ENCODE measurements around the gene PDCD6IP.
"Not testable (repeated sequence)": the region's sequence is repeated elsewhere in the genome, so short reads cannot be mapped to it uniquely, and the experiment has no call there.

Gene PDCD6IP

DNA sequence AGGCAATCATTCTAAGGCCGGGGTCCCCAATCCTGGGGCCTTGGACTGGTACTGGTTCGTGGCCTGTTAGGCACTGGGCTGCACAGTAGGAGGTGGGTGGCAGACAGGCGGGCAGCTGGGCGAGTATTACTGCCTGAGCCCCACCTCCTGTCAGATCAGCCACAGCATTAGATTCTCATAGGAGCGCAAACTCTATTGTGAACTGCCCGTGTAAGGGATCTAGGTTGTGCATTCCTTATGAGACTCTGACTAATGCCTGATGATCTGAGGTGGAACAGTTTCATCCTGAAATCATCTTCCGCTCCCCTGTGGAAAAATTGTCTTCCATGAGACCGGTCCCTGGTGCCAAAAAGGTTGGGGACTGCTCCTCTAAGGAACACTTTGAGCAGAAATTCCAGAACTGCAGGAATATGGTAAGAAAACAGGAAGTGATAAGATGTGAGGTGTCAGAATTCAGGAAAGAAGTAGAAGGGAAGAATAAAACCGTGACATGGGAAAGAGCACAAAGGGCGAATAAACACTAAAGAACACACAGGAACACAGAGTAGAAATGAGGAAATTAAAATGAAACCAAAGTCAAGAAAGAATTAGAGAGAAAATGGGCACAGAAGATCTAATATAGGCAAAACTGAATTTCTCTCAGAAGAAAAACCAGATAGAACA, 57.6 kb downstream of the PDCD6IP start:
- DNase-seq = no peak

DNA sequence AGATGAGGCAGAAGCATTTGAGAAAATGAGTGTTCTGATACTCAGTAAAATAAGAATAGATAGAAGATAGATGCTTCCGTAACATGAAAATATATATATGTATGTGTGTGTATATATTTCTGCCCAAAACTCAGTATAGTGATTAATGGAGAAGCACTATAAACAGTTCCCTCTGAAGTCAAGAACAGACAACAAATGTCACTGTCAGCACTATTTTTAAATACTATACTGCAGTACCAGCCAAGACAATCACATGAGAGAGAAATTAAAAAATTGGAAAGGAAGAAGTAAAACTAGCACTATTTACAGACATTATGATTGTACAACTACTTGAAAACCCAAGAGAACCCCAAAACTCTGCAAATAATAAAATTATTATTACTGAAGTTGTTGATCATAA, 59.3 kb downstream of the PDCD6IP start:
- not testable (repeated sequence) for DNase-seq

DNA sequence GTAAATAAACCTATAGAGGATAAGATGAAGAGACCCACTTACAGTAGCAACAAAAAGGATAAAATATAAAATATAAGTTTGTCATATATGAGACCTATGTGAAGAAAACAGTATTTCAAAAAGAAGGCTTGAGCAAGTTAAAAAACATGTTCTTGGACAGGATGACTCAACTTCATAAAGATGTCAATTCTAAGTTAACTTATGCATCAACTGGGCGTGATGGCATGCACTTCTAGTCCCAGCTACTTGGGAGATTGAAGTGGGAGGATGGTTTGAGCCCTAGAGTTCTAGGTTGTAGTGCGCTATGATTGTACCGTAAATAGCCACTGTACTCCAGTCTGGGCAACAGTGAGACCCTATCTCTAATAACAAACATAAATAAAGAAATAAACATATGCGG, 59.7 kb downstream of the PDCD6IP start:
- no peak for DNase-seq

DNA sequence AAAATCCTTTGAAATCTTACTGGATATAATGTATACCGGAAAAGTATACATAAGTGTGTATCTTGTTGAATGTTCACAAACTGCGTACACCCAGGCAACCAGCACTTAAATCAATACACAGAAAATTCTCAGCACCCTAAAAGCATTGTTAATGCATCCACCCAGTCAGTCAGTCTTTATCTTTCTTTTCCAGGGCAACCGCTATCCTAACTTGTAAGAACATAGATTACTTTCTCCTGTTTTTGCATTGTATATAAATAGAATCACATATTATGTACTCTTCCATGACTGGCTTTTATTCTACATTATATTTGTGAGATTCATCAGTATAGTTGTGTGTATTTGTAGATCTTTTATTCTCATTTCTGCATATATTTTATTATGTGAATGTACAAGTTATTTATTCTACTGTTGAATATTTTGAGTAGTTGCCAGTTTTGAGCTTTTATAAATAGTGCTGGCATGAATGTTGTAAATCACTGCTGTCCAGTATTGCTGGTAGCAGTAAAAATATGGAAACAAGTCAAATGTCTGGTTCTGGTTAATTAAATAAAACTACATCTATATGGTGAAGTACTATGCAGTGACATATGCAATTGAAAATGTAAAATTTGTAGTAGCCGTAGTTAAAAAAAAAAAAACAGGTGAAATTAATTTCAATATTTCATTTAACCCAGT, 62.1 kb downstream of the PDCD6IP start:
- DNase-seq = no peak

DNA sequence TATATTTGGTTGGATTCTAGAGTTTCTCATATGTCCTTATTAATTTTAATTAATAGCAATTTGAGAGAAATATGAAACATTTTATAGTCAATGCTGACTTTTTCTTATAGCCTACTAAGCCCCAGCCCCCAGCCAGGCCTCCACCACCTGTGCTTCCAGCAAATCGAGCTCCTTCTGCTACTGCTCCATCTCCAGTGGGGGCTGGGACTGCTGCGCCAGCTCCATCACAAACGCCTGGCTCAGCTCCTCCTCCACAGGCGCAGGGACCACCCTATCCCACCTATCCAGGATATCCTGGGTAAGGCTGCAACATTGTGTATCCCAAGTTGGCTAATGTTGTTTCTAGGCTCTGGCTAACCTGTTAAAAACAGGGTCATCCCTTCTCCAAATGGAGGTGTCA, 66.7 kb downstream of the PDCD6IP start:
- DNase-seq = no peak

DNA sequence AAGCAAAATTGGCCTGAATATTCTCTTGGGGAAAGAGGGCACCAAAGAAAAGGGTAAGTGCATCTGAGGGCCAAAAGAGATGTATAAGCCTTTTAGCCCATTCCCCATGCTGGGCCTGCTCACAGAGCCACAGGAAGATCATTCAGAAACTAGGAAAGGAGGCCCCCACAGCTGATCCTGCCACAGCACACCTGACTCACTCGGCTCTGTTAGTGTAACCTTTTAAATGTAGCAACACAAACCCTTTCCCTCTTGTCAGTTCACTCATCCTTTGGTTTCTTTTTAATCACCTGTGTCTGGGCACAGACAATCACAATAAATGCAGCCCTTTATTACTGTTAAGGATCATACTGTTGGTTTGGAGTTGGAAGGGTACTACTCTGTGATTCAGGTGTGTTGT, 69.9 kb downstream of the PDCD6IP start:
- DNase-seq = no peak

DNA sequence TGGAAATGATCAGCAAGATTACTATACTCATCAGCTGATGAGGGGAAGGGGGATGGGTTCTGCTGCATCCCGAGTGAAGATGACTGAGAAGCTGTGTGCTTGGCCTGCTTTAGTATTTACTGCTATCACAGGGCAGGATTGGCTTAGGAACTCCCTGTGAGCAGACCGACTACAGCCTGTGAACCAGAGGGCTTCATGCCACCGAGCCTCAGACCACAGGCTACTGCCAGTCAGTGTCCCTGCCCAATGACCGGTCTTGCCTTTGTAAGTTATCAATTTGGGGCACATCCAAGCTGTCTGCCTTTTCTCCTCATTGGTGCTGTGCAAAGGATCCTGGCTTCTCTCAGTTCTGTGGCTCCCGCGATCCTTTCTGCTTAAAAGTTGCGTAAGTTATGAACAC, 71.5 kb downstream of the PDCD6IP start:
- no peak for DNase-seq

DNA sequence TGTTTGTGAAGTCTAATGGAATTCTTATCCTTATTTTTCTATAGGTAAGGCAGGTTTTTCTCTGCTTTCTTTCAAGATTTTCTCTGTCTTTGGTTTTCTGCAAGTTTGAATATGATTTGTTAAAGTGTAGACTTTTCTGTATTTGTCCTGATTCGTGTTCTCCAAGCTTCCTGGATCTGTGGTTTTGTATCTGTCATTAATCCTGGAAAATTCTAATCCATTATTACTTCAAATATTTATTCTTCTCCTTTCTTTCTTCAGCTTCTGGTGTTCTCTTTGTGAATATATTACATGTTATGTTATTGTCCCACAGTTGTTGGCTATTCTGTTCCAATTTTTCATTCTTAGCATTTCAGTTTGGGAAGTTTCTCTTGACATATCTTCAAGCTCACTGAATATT, 76.4 kb downstream of the PDCD6IP start:
- DNase-seq = no peak

DNA sequence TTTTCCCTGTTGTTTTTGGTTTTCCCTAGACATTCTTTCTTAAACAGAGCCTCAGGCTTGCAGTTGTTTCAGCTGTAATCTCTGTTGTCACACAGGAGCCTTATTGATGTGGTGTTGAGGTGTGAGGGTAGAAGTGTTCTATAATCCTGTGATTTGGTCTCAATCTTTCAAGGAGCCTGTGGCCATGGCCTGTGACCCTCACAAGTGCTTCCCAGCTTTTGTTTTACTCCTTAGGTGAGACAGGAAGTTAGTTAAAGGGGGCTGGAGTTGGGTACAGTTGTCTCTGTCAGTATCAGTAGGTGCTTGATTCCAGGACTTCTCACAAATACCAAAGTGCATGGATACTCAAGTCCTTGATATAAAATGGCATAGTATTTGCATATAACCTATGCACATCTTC, 77.2 kb downstream of the PDCD6IP start:
- no peak for DNase-seq

DNA sequence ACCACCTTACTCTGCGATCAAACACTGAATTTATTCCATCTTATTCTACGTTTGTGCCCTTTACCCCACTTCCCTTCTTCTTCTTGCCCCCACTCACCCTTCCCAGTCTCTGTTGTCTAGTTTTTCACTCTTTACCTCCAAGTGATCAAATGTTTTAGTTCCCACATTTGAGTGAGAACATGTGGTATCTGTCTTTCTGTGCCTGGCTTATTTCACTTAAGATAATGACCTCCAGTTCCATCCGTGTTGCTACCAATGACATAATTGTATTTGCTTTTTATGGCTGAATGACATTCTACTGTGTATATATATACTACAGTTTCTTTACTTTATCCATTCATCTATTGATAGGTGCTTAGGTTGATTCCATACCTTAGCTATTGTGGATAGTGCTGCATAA, 78.8 kb downstream of the PDCD6IP start:
- DNase-seq = no peak

DNA sequence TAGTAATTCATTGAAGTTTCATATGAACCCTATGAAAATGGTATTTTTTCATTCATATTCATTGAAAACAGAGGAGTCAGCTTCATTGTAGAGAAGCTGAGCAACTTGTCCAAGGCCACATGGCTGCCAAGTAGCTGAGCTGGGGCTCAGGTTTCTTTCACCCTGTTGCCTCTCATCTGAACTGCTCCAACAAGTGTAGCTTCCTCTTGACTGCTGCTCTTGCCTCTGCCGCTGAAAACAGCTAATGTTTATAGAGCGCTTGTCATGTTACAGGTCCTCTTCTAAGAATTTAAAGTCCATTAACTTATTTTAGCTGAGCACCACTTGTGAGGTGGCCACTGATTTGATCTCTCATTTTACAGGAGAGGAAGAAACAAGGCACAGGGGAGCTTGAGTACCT, 81.1 kb downstream of the PDCD6IP start:
- no peak for DNase-seq

DNA sequence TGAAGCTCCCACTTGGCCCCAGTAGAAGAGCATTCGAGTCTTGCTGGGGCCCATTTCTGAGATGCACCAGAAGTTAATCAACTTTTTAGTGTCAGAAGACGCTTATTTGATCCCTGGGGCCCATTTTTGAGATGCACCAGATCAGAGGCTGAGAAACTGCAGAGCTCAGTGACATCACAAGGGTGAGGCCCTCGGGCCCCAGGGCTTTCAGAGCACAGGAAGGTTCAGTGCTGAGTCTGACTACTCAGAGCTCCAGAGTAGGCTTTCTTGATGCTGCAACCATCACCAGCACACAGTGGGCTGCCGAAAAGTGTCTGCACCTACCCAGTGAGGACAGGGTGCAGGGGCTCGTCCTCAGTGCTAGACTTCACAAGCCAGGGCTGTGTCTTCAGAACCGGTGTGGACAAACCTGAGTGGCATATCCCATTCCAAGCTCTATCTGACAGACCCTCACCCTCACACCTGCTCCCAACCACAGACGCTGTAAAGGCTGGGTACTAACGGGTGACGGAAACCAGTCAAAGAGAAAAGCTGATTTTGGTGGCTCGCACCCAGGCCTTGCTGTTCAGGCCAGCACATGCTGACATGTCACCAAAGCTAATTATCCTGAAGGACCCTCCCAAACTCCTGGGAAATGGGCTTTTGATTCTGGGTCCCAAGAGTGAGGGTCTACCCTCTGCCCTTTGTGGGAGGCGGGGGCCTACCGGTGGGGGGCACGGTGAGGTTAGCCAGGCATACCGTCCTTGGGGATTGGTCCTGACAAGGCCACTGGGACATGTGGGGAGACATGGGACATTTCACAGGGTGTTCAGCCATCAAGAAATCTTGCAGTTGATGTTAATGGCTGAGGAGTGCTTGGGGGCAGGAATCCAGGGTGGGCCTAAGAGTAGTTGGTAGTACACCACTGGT, 83.0 kb downstream of the PDCD6IP start:
- no peak for DNase-seq

DNA sequence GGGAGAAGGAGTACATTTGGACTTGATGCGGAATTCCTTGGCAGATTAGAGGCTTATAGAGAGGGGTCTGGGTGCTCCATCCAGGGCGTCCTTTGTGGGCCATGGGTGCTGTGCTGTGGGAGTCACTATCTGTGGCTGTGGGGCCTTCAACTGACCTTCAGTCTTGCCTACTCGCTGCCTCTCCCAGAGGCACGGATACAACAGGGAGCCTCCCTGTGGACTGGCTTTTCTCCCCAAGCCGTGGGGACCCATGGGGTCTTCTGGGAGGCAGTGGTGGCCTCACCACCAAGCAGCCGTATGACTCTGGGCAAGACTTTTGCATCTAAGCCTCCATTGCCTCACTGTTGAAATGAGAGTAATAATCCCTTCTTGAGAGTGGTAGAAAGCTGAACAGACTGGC, 83.9 kb downstream of the PDCD6IP start:
- DNase-seq = no peak

DNA sequence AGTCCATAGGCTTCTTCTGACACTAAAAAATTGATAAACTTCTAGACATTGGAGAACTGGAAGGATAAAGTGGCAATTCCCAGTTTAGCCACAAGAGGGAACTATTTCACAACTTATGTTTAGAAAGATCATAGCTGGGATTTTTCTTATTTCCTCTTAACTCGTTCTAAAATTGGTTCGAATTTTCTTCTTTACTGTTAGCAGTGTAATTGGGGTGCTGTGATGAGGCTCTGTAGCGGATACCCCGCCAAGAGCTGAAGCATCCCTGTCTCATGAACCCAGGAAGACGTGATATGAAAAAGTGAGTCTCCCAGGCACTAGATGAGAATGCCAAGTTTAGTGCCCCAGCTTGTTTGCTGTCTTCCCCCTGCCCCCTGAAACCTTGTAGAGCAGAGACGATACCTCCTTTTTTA, 85.1 kb downstream of the PDCD6IP start:
- peak; percentile 40 for DNase-seq

DNA sequence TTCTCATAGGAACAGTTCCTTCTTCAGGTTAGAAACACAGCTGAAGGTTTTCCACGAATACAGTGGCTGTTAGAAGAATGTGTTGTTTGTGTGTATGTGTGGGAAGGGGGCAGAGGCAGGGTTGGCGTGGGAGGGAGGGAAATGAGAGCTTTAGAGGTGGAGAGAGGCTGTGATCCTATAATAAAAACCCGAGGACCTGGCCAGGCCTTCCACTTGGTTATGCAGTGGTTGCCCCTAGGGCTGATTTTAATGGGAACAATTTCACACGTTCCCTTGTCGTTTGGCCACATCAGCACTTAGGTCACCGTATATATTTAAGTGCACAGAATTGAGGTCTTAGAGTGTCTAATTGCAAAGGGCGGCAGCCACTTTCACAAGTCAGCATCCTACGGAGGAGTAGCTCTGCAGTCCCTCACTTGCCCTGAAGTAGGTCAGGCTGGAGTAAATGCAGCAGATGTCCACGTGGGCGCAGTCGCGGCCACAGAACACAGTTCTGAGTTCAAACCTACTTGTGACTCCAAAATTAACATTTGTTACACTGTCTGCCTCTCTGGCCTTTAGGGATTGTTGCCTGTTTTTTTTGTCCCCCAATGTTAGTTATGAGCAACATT, 85.6 kb downstream of the PDCD6IP start:
- no peak for DNase-seq

DNA sequence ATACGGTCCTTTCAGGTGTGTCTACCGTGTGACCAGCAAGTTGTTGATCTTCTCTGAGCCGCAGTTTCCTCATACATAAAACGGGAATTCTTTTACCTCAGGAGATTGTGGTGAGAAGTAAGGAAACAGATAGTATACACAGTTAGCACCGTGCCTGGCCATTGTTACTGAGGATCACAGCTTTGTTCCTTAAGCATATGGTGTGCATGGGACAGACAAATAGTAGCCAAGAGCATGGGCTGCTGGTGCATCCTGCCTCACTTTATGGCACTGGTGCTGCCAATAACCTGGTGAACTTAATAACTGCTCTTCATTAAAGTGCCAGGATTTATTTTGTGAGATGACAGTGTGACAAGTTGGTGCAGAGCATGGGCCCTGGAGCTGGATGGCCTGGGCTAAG, 86.3 kb downstream of the PDCD6IP start:
- DNase-seq = no peak

DNA sequence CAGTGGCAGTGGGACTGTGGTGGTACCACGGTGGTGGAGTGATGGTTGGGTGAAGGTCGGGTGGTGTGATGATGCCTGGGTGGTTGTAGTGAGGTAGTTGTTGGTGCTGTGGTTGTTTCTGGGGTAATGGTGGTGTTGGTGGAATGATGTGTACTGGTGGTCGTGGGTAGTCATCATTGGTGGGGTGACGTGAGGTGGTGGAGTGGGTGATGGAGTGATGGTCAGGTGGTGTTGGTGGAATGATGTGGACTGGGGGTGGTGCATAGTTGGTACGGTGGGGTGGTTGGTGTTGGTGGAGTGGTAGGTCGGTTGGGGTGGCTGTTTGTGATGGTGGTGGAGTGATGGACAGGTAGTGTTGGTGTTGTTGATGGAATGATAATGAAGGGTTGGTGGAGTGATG, 87.1 kb downstream of the PDCD6IP start:
- no peak for DNase-seq

DNA sequence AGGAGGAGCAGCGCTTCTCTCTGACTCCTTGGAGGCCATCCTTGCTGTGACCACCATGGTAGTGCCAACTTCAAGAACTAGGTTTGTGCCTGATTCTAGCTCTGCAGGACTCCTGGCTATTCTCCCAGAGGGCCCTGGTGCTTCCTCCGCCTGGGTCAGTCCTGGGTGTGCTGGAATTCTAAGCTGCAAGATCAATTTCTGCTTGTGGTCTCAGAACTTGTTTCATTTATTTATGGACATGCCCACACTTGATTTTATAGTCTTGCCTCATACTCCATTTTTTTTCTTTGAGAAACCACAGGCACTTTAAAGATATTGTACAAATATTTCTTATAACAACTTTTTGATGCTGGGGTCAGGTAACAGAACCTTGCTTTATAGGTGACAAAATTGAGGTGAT, 87.6 kb downstream of the PDCD6IP start:
- DNase-seq = no peak

DNA sequence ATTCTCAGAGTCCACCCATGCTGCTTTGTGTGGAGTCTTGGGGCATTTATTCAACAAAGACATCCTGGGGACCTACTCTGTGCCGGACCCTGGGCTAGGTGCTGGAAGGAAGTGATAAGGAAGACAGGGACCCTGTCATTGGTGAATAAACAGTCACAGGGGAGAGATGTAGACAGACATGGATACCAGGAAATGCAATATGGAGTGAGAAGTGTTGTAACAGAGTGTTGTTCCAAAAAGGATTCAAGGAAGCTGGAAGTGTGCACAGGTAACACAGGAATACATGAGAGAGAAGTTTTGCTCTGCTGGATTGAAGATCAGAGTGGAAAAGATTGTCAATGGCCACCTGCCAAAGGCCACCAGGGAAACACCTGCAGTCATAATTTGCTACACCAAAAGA, 89.0 kb downstream of the PDCD6IP start:
- DNase-seq = no peak

DNA sequence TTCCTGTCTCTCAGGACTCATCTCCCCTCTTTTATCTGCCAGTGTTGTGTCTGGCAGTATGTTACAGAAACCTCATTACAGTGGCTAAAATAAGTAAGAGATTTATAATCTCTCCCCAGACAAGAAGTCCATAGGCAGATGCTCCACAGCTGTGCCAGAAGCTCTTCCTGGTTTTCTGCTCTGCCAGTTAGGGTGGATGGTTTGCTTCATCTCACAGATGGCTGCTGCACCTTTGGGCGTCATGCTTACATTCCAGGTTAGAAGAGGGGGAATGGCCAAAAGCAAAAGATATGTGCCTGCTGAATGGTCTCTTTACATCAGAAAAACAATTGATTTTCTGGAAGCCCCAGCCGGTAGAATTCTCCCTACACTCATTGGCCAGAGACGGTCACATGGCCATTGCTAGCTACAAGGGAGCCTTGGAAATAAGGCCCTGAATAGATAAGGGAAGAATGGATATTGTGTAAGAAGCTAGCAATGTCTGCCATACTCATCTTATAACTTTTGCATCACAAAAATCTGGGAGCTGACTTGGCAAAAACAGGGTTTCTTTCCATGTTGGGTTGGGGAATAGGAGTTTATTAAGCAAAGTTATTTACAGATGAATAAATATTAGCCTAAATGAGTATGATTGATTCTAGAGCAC, 91.1 kb downstream of the PDCD6IP start:
- DNase-seq = no peak

DNA sequence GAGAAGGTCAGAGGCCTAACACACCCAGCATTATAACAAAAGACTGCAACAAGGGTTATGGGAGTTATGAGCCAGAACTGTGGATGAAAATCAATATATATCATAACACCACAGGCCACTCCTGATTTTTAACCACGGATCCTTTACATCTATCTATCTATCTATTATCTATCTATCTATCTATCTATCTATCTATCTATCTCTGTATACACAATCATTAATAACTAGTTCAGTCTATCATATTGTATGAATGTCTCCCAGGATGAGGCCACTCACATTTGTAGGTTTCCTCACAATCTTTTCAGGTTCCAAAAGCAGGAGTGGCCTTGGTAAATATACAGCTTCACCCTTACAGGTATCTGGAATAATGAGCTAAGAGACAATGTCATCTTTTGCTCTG, 94.2 kb downstream of the PDCD6IP start:
- no peak for DNase-seq

DNA sequence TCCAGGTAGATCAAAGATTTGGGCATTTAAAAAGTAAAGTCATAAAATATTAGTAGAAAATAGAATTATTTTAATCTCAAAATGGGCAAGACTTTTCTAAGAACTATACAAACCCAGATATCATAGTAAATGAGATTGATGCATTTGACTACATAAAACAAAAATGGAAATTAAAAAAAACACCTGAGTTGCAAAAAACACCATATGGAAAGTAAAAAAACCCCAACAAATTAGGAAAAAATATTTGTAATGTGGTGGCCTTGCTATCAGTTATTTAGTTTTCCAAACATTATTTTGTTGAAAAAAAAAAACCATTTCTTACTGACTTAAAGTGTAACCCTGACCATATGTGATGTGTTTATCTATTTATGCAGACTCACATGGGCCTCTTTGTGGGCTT, 97.2 kb downstream of the PDCD6IP start:
- DNase-seq = no peak

DNA sequence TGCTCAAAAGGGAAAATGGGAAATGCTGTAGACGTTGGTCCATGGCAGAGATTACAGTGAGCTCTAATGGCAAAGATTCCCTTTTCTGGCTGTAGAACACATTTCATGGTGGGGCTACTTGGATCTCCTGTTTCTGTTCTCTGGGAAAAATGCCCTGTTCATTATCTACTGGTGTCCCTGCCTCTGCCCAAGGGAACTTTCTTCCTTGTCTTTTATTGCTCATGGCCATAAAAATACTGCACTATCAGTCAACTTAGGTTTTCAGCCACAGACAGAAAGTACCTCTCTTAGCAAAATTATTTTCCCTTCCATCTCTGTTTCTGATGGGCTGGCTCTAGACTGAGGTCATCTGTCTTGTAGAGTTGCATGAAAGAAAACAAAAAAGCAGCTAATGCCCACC, 98.9 kb downstream of the PDCD6IP start:
- DNase-seq = no peak

Data from NCI-H2227 treated with DMSO at 0.1 percent for 48 hours (cell line).